ENCODE measurements around the gene CASZ1. TPM values are rescaled to one million over a fixed set of nuclear protein-coding genes. Genes with fewer than 3 reads are reported as not detected.

Gene CASZ1
- total RNA-seq, 1 experiment from 2014 or later = 3.9 TPM

GRCh38 chr1:10754568-10755329 is 41.7 kb downstream of the CASZ1 start:
- H3K4me3 Mint-ChIP-seq = no peak overlapping the region
- H2AFZ ChIP-seq (ENCODE audit: low read length) = no peak overlapping the region
- no peak overlapping the region for H2BK15ac ChIP-seq (ENCODE audit: low read depth, low read length)
- no peak overlapping the region for H3K9ac ChIP-seq (ENCODE audit: extremely low read depth, insufficient read length, low read length)
- no peaks in the 10 kb centered on the region for H3K23me2 ChIP-seq (ENCODE audit: insufficient read length, low read depth, low read length, poor library complexity, severe bottlenecking)
- H3K79me1 ChIP-seq (ENCODE audit: insufficient read depth, low read depth, low read length, poor library complexity, severe bottlenecking) = no peaks in the 10 kb centered on the region
- no peaks in the 10 kb centered on the region for H3K9me3 Mint-ChIP-seq
- H4K8ac ChIP-seq (replicated peaks; ENCODE audit: insufficient read length, low read depth, low read length) = no peak overlapping the region
- H3K4ac ChIP-seq (ENCODE audit: low read depth, low read length) = no peak overlapping the region
- no peak overlapping the region for H4K5ac ChIP-seq (ENCODE audit: insufficient read length, low read depth, low read length)
- no peak overlapping the region for H2BK120ac ChIP-seq (ENCODE audit: low read depth, low read length, poor library complexity, severe bottlenecking)
- no peaks in the 10 kb centered on the region for H3K27me3 ChIP-seq (ENCODE audit: insufficient read depth, low read length)
- no peak for DNase-seq
- H3K9me3 ChIP-seq (ENCODE audit: control insufficient read depth, low read depth, low read length) = no peaks in the 10 kb centered on the region
- no peak overlapping the region for H4K91ac ChIP-seq (ENCODE audit: insufficient read length, low read depth, low read length)
- H3T11ph ChIP-seq (ENCODE audit: low read length) = no peak overlapping the region
- no peak overlapping the region for H2BK5ac ChIP-seq (ENCODE audit: insufficient read length, low read length)
- H2BK12ac ChIP-seq (ENCODE audit: insufficient read length, low read depth, low read length) = no peak overlapping the region
- no peak overlapping the region; the same call in 1 of the 2 replicates for H3K14ac ChIP-seq (ENCODE audit: insufficient read depth, low read length)
- no peak overlapping the region for H2BK20ac ChIP-seq (ENCODE audit: low read depth, low read length, poor library complexity, severe bottlenecking)
- no peaks in the 10 kb centered on the region for H3K36me3 Mint-ChIP-seq (ENCODE audit: insufficient read depth in 1 of 3, low read depth in 3 of 3)
- H3K27me3 Mint-ChIP-seq (ENCODE audit: low read depth) = no peaks in the 10 kb centered on the region; the same call in 1 of the 2 replicates
- no peak overlapping the region for H3K56ac ChIP-seq (ENCODE audit: insufficient read length, low read depth, low read length)
- H4K20me1 ChIP-seq (ENCODE audit: control insufficient read depth, insufficient read depth, insufficient read length) = no peaks in the 10 kb centered on the region
- H3K4me1 ChIP-seq (ENCODE audit: insufficient read depth, low read length) = no peaks in the 10 kb centered on the region; the same call in 1 of the 2 replicates
- no peak overlapping the region for H3K27ac ChIP-seq (ENCODE audit: insufficient read length, low read depth, low read length)
- H3K4me2 ChIP-seq (ENCODE audit: insufficient read depth, insufficient read length, low read length) = no peak overlapping the region
- no peak overlapping the region for H3K23ac ChIP-seq (ENCODE audit: insufficient read length, low read depth, low read length)
- no peaks in the 10 kb centered on the region for H3K79me2 ChIP-seq (ENCODE audit: insufficient read depth, low read length)
- no peak overlapping the region for H2AK5ac ChIP-seq (ENCODE audit: insufficient read length, low read length)
- TF ChIP-seq CTCF (conservative IDR thresholded peaks at IDR 0.05) = no peak
- peak overlapping the region in 1 of 3 experiments; percentile 24; a peak in 1 of 7 replicates for H3K27ac Mint-ChIP-seq
- WGBS (ENCODE audit: extremely low coverage, insufficient read length, low lambda C conversion rate) = no CpG with 5 or more reads among the region's 24 CpGs
- no peak overlapping the region for H3K18ac ChIP-seq (ENCODE audit: insufficient read length, low read depth, low read length)
- H3K4me1 Mint-ChIP-seq = peaks cover 25 to 26% of the 10 kb centered on the region in 2 experiments

Measured in H9 (cell line).